Head of caudate nucleus (tissue), 42 donors: ENCODE measurements around the gene P2RX6.
"Not testable (repeated sequence)": the region's sequence is repeated elsewhere in the genome, so short reads cannot be mapped to it uniquely, and the experiment has no call there.

ENCODE experiments used
- DNase-seq, 42 donors: peaks; one replicate each; pipeline versions ENCODE4 v3.0.0 to v3.0.0-alpha.2; 2020 to 2021; ENCODE audit warnings: mixed read lengths in 7 of 42
- intact Hi-C: fragments of 100-400 bp; cut with DNase I; formaldehyde crosslinking; loops from one replicate; pipeline ENCODE4 v1.15.0; 2022

P2RX6 gene

DNA sequence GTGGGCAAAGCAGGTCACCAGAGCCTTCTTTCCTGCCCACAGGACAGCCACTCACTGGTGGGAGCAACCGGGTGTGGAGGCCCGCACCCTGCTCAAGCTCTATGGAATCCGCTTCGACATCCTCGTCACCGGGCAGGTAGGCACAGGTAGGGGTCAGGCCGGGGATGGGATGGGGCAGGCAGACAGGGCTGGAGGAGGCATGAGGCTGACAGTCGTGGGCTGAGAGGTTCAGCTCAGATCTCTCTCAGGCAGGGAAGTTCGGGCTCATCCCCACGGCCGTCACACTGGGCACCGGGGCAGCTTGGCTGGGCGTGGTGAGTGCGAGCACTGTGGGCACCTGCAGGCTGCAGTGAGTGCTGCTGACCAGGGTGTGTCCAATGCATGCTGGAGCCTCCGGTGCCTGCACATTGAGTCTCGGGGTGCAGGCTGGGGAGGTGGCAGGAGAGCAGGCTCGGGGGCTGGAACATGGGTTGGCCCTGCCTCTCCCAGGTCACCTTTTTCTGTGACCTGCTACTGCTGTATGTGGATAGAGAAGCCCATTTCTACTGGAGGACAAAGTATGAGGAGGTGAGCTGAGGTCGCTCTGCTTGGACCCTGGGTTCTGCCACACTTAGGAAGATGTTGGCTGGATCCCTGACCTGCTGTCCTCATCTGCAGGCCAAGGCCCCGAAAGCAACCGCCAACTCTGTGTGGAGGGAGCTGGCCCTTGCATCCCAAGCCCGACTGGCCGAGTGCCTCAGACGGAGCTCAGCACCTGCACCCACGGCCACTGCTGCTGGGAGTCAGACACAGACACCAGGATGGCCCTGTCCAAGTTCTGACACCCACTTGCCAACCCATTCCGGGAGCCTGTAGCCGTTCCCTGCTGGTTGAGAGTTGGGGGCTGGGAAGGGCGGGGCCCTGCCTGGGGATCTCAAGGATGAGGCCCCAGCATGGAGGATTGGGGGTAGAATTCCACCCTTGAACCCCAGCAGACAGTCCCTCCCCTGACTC, 11.1 kb downstream of the P2RX6 start:
- no peak for DNase-seq
- intact Hi-C loops: no loop called here

DNA sequence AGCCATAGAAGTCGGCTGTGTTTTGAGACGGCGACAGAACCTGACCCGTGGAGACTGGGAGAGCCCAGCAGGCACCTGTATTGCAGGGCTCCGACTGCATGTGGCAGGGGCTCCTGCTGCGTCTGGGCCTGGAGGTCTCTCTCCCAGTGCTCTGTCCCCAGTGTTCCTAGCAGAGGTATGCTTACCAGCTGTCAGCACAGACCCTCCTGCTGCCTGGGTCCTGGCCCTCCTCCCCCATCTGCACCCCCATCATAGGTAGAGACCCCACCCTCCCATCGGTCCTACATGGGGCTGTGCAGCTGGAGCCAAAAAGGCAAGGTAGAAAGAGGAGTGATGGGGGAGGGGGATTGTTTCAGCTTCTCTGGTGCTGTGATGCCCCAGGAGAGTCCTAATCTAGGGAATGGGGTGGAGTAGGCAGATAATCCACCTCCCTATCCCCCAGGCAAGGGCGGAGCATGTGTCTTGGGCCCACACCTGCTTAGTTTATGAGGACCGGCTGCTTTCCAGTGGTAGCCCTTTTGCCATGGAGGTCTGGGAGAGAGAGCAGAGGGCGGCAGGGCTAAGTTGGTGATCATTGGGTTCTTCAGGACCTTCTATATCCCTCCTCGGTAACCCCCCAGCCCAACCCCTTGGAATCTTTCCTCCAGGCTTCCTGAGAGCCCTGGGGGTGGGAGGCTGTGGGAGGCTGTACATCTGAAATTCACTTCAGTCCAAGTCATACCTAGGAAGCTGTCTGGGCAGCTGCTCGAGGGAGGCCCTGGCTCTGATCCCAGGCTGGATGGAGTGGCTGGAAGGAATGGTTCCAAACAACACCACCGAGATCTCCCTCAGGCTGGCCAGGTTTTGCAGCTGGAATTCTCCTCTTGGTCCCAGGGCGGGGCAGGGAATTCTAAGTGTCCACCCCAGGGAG, 12.1 kb downstream of the P2RX6 start:
- no peak for DNase-seq
- intact Hi-C loops: no loop called here

DNA sequence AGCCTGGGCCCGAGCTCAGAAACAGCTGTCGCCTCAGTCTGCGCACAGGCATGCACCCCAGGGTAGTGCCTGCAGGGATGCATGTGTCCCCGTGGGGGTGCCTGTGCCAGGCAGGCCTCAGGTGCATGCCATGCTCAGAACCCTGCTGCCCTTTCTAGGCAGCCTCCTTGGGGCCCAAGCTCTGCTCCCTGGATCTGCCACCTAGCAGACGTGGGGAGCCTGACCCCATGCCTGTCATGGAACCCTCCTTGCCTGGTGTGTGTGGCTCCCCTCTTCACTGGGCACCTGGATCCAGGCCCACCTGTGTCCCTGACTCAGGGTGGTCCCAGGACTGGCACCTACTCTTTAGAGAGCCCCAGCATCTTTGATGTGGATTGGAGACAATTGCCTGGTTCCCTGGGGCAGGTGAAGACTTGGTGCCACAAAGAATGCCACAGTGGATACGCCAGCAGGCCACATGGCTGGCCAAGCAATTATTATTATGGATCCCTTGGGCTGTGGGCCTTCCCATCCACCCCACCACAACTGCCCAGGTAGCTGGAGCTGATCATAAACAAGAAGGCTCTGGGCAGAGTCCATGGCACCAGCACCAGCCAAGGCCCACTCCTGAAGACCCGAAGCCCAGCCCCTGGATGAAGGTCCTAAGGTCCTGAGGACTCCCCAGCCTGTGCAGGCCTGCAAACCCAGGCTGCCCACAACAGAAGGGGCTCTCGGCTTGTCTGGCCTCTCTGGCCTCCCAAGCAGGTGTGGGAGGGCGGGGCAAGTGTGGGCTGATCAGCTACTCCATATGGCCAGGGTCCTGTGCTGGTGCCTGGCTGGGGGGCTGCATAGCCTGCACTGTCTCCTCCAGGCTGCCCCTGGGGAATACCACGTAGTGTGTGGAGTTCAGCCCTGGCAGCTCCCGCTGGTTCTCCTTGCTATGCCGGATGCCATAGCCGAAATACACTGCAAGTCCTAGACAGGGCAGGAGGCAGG, 13.6 kb downstream of the P2RX6 start:
- intact Hi-C loops: no loop called here
- no peak for DNase-seq

DNA sequence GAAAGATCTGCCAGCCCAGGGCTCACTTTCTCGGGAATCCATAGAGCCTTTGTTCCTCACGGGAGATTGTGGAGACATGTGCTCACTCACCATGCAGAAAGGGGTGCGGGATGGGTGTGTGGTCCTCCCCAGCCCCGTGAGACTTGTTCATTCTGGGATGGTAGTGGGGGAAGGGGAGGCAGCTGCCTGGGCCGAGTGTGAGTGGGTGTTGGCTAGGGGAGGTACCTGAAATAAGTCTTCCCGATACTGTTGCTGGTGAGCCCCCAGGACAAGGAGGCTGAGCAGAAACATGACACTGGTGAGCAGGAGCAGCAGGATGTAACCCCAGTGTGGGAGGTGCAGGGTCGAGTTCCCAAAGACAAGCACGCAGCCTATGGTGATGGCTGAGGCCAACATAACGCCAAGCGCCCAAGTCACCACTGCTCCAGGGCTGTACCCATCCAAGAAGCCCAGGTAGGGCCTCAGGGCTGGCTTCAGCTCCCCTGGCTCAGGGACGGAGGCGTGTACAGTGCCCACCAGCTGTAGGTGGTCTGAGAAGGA, 14.6 kb downstream of the P2RX6 start:
- DNase-seq: no peak

GRCh38 chr22:21030032-21030431, 15.1 kb downstream of the P2RX6 start:
- no peak for DNase-seq
- intact Hi-C loops: no loop called here

More for the DNA sequence above, 14.6 kb downstream of the P2RX6 start:
- intact Hi-C loops: no loop called here

DNA sequence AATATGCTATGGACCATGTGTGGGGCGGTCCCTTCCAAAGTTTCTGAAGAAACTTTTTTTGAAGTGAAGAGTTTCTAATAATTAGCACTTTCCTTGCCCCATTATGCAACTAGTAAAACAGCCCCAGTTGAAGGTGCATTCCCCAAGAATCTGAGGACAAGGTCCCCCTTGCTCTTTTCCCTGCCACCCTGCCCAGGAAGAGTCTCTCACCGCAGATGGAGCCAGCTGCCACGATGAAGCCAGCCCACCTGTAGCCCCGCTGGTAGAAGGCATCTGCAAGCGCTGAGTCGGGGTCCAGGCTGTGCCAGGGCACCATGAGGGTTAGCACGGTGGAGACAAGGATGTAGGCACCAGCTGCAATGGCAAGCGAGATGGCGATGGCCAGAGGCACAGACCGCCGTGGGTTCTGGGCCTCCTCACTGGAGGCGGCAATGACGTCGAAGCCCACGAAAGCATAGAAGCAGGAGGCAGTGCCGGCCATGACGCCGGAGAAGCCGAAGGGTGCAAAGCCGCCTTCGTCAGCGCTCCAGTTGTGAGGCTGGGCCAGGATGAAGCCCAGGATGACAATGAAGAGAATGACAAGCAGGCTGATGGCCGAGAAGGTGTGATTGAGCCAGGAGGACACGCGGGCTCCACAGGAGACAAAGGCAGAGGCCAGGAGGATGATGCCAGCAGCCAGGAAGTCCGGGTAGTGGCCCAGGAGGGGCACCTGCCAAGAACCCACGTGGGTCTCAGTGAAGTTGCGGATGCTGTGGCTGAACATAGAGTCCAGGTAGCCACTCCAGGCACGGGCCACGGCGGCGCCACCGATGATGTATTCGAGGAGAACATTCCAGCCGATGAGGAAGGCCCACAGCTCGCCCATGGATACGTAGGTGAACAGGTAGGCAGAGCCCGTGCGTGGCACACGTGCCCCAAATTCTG, 15.9 kb downstream of the P2RX6 start:
- DNase-seq: no peak
- intact Hi-C loops: no loop called here

DNA sequence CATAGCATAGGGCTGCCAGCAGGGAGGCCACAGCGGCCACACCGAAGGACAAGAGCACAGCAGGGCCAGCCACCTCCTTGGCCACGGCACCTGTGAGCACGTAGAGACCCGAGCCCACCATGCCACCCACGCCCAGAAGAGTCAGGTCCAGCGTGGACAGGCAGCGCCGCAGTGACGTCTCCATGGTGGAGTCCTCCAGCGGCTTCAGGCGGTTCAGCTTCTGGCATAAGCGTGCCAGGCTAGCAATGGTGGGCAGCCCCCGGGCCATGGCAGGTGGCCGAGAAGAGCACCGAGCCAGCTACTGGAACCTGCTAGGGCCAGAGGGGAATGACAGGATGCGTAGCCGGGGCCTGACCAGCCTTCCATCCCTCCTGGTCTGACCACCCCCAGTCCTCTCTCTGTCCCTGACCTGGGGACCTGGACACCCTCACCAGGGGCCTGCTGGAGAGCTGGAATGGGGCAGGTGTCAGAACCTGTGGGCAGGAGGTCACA, 16.6 kb downstream of the P2RX6 start:
- no peak for DNase-seq
- intact Hi-C loops: no loop called here

DNA sequence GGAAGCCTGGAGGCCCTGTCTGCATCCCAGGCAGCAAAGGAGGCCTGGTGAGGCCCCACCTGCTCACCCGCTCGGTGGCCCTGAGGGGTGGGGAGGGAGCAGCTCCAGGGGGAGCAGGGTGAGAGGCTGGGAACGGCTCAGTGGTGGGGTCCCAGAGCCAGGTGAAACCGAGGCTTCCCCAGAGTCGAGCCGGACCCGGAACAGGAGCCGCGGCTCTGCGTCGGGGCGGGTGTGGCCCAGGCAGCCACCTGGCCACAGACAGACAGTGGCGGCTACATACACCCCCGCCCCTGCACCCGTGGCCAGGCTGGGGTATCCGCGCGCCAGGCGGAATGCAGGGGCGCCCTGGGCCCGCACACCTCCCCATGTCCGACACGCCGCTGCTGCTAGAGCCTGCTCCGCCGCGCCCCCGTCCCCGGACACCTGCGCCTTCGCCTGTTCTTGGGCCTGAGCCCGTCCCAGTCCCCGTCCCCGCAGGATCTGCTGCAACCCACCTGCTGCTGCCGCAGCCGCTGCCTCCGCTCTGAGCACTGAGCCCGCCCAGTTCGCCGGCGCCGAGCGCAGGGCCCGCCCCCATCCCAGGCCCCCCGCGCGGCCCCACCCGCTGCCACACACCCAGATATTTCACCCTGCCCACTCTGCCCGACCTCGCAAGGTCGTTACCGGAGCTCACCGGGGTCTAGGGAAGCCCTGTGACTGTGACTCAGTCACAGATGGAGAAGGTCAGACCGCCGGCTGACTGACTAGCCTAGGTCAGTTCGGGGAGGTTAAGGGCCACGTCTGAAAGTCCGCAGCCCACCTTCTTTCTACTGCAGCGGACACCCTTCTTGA, 17.3 kb downstream of the P2RX6 start, which contains the start of gene SLC7A4:
TSS of gene SLC7A4 (minus strand) at position 525 of the 831 bp plus-strand sequence. CDS start 749 bp downstream, outside the sequence.
- peak in 35 of 42 donors; percentile 15 to 75 (median 44) for DNase-seq

GRCh38 chr22:21032868-21033688, 18.1 kb downstream of the P2RX6 start:
- intact Hi-C loops: no loop called here
- DNase-seq: no peak

More for the DNA sequence above, 17.3 kb downstream of the P2RX6 start, which contains the start of gene SLC7A4:
- intact Hi-C loops: no loop called here

DNA sequence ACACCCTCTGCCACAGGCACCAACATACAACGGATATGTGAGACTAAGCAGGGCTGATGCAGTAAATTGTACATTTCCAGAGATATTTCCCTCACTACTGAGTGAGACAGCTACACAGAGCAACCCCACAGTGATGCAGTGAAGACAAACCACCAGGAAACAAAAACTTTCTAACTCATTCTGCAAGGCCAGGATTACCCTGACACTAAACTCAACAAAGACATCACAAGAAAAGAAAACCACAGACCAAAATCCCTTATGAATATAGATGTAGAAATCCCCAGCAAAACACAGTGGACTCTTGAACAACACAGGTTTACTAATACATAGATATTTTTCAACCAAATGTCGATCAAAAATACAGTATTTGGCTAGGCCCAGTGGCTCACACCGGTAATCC, 18.9 kb downstream of the P2RX6 start:
- intact Hi-C loops: no loop called here

DNA sequence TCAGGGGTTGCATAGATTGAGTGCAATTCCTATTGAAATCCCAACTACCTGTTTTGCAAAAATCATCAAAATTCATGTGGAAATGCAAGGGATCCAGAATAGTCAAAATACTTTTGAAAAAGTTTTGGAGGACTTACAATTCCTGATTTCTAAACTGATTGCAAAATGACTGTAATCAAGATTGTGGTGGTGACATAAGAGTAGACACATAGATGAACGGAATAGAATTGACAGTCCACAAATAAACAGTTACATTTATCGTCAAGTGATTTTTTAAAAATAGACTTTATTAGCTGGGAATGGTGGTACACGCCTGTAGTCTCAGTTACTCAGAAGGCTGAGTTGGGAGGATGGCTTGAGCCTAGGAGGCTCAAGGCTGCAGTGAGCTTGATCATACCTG, 20.0 kb downstream of the P2RX6 start:
- intact Hi-C loops: no loop called here
- DNase-seq: no peak

More for the DNA sequence above, 18.9 kb downstream of the P2RX6 start:
- no peak for DNase-seq

- intact Hi-C loops: no loop called here
- DNase-seq: no peak
Observed at GRCh38 chr22:21038405-21038804, 23.4 kb downstream of the P2RX6 start.

GRCh38 chr22:21039158-21039557, 24.2 kb downstream of the P2RX6 start:
- intact Hi-C loops: not testable (repeated sequence)

DNA sequence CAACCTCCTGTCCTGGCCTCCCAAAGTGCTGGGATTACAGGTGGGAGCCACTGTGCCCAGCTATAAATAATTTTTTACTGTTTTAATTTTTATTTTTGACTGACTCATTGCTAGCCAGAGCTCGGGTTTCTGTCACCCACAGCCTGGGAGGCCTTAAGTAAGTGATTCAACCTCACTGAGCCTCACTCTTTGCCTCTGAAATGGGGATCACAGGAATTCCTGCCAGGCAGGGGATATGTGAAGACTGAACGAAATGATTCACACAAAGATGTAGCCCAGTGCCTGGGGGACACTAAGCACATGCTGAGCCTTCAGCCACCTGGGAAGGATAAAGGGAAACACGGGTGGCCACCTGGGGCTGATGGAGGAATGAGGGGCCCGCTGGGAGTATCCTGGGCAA, 27.0 kb downstream of the P2RX6 start:
- DNase-seq: no peak
- intact Hi-C loops: no loop called here

More at GRCh38 chr22:21039158-21039557, 24.2 kb downstream of the P2RX6 start:
- not testable (repeated sequence) for DNase-seq
